GM18858 (cell line): ENCODE results near the gene GYPC.

Experiments used
- ATAC-seq: cut with Tn5 transposase; IDR thresholded peaks from one replicate; pipeline ENCODE4 v1.9.1; 2021; ENCODE audit not compliant: unreplicated experiment

The GYPC gene

GRCh38 chr2:126649101-126649500 lies 6.9 kb upstream of the GYPC start:
- no peak for ATAC-seq

- no peak for ATAC-seq
Measured at GRCh38 chr2:126650994-126651393, 5.0 kb upstream of the GYPC start.

GRCh38 chr2:126652323-126652891 lies 3.6 kb upstream of the GYPC start:
- ATAC-seq: no peak

GRCh38 chr2:126653109-126653508 lies 2.8 kb upstream of the GYPC start:
- no peak for ATAC-seq

GRCh38 chr2:126653761-126654160 lies 2.2 kb upstream of the GYPC start:
- ATAC-seq: no peak

- ATAC-seq: no peak
Measured at GRCh38 chr2:126655051-126655450, 907 bp upstream of the GYPC start.

GRCh38 chr2:126656431-126657147 lies 631 bp downstream of the GYPC start:
- peak; percentile 14 for ATAC-seq

- no peak for ATAC-seq
Measured at GRCh38 chr2:126657148-126657635, 1.2 kb downstream of the GYPC start.

- peak; percentile 64 for ATAC-seq
Measured at GRCh38 chr2:126657636-126658318, 1.8 kb downstream of the GYPC start.

- no peak for ATAC-seq
Measured at GRCh38 chr2:126658319-126658904, 2.5 kb downstream of the GYPC start.

- ATAC-seq: peak; percentile 35
Measured at GRCh38 chr2:126658905-126659561, 3.1 kb downstream of the GYPC start.

- ATAC-seq: no peak
Measured at GRCh38 chr2:126659562-126660467, 3.9 kb downstream of the GYPC start.

GRCh38 chr2:126660971-126661370 lies 5.0 kb downstream of the GYPC start:
- ATAC-seq: no peak

- no peak for ATAC-seq
Measured at GRCh38 chr2:126661702-126662500, 5.9 kb downstream of the GYPC start.

- ATAC-seq: no peak
Measured at GRCh38 chr2:126662621-126663020, 6.7 kb downstream of the GYPC start.

GRCh38 chr2:126663184-126663963 lies 7.4 kb downstream of the GYPC start:
- no peak for ATAC-seq

- peak; percentile 75 for ATAC-seq
Measured at GRCh38 chr2:126664234-126664633, 8.3 kb downstream of the GYPC start.

GRCh38 chr2:126664639-126665038 lies 8.7 kb downstream of the GYPC start:
- ATAC-seq: peak; percentile 7

GRCh38 chr2:126665483-126665882 lies 9.5 kb downstream of the GYPC start:
- ATAC-seq: no peak
